ENCODE data around the gene CNOT11. TPM values are rescaled to one million over a fixed set of nuclear protein-coding genes. Genes with fewer than 3 reads are reported as not detected.
A peak's percentile ranks its signal among the peaks of the same experiment; 100 is the strongest.

CNOT11 gene
- total RNA-seq, 1 donor from 2014 or later = 29.3 TPM

DNA sequence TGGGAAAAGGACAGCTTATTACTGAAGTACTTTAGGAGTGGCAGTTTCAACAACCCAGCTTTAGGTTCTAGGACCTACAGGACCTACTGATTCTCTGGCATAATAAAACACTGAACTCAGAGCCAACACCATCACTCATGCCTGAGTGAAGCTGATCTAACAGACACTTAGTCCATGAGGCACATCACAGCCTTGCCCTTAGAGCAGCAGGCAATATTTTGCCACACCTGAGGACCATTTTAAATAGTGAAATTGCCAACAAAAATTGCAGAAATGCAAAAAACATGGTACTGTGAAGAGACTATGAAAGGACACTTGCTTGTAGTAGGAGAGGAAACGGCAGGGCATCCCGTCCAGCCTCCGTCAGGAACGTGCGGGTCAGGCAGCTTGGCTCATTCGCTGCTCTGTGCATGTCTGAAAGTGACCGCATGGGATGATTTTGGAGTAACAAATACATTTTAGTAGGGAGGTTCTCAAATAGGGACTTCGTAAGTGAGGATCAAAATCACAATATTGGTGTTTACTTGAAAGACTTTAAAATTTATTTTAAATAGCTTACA, 18.1 kb downstream of the CNOT11 start:
- Histone ChIP-seq H3K27me3 (ENCODE audit: low read depth) (no peaks in the 10 kb centered on the region), H3K27ac (no peak overlapping the region), H3K36me3 (peaks cover 87% of the 10 kb centered on the region), H3K9me3 (no peaks in the 10 kb centered on the region), H3K4me1 (no peaks in the 10 kb centered on the region), H3K4me3 (no peak overlapping the region)
- ATAC-seq (no peak), DNase-seq (no peak)
- TF ChIP-seq CTCF (IDR thresholded peaks at IDR 0.05) = no peak
- intact Hi-C loops (cut with DNase I) = no loop called here

GRCh38 chr2:101272045-101272784, 19.5 kb downstream of the CNOT11 start:
- ATAC-seq (no peak), DNase-seq (no peak)
- no peaks in the 10 kb centered on the region for H3K4me1 ChIP-seq
- peaks cover 85% of the 10 kb centered on the region for H3K36me3 ChIP-seq
- no peaks in the 10 kb centered on the region for H3K9me3 ChIP-seq
- no peak overlapping the region for H3K27ac ChIP-seq
- no peak for TF ChIP-seq CTCF (IDR thresholded peaks at IDR 0.05)
- intact Hi-C loops (cut with DNase I) = no loop called here
- H3K4me3 ChIP-seq = no peak overlapping the region
- H3K27me3 ChIP-seq (ENCODE audit: low read depth) = no peaks in the 10 kb centered on the region

DNA sequence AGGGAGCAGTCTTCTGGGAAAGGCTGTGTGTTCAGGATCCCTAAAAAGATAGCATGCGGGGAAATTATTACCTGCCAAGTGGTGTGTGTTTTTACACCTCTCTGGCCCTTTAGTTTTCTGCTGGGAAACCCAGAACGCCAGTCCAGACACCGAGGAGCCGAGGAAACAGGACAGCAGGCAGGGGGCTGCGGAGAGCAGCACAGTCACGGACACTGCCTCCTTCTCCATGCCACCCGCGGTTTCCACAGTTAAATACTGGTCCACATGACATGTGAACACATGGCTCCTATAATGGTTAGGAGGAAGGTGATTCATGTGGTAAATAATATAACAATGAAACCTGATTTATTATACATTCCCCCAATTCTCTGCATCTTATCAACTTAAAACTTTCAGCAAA, 20.4 kb downstream of the CNOT11 start:
- Histone ChIP-seq H3K36me3 (peaks cover 85% of the 10 kb centered on the region), H3K27ac (no peak overlapping the region)

DNA sequence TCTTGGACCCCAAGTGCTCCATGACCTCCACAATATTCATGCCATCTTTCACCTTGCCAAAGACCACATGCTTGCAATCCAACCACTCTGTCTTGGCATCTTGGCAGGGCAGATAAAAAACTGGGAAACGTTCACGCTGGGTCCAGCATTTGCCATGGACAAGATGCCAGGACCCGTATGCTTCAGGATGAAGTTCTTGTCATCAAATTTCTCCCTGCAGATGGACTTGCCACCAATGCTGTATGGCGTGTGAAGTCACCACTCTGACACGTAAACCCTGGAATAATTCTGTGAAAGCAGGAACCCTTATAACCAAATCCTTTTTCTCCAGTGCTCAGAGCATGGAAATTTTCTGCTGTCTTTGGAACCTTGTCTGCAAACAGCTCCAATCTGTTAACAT, 21.5 kb downstream of the CNOT11 start:
- no peak for TF ChIP-seq CTCF (IDR thresholded peaks at IDR 0.05)
- no peak overlapping the region for H3K27ac ChIP-seq
- H3K36me3 ChIP-seq = peaks cover 85% of the 10 kb centered on the region
- DNase-seq (no peak), ATAC-seq (no peak)
- peaks cover 8% of the 10 kb centered on the region for H3K4me1 ChIP-seq
- no peaks in the 10 kb centered on the region for H3K9me3 ChIP-seq
- intact Hi-C loops (cut with DNase I) = no loop called here
- no peak overlapping the region for H3K4me3 ChIP-seq
- H3K27me3 ChIP-seq (ENCODE audit: low read depth) = no peaks in the 10 kb centered on the region

More for the DNA sequence above, 20.4 kb downstream of the CNOT11 start:
- DNase-seq (no peak), ATAC-seq (no peak)
- no peak overlapping the region for H3K4me3 ChIP-seq
- no peaks in the 10 kb centered on the region for H3K4me1 ChIP-seq
- no peaks in the 10 kb centered on the region for H3K9me3 ChIP-seq
- intact Hi-C loops (cut with DNase I) = no loop called here
- no peaks in the 10 kb centered on the region for H3K27me3 ChIP-seq (ENCODE audit: low read depth)
- TF ChIP-seq CTCF (IDR thresholded peaks at IDR 0.05) = no peak

DNA sequence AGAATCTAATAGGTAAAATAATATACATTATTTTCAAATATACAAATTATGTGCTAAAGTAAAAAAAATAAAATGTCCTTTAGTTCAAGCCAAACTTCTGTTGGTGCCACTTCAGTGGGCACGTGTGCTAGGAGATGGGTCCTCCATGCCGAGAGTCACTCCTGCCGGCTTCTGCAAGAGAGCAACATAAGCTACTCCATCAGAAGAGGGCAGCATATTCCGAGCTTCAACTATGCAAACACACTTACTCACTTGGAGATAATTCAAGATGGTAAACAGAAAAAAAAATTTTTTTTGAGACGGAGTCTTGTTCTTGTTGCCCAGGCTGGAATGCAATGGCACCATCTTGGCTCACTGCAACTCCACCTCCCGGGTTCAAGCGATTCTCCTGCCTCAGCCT, 24.4 kb downstream of the CNOT11 start:
- Histone ChIP-seq H3K27me3 (ENCODE audit: low read depth) (no peaks in the 10 kb centered on the region), H3K9me3 (no peaks in the 10 kb centered on the region), H3K27ac (no peak overlapping the region), H3K4me1 (peaks cover 12% of the 10 kb centered on the region), H3K36me3 (peaks cover 85% of the 10 kb centered on the region), H3K4me3 (no peak overlapping the region)
- ATAC-seq (peak; percentile 90 to 91), DNase-seq (peak; percentile 62)
- no peak for TF ChIP-seq CTCF (IDR thresholded peaks at IDR 0.05)
- intact Hi-C loops (cut with DNase I) = no loop called here
